T-helper 2 cell (primary cell): ENCODE data around the gene PLEKHA5.
"Not testable (repeated sequence)": the region's sequence is repeated elsewhere in the genome, so short reads cannot be mapped to it uniquely, and the experiment has no call there.

Experiments used
- DNase-seq, 5 experiments: peaks; one replicate each; pipeline versions ENCODE4 v3.0.0 to v3.0.0-alpha.2; 2012 to 2022

Gene PLEKHA5

DNA sequence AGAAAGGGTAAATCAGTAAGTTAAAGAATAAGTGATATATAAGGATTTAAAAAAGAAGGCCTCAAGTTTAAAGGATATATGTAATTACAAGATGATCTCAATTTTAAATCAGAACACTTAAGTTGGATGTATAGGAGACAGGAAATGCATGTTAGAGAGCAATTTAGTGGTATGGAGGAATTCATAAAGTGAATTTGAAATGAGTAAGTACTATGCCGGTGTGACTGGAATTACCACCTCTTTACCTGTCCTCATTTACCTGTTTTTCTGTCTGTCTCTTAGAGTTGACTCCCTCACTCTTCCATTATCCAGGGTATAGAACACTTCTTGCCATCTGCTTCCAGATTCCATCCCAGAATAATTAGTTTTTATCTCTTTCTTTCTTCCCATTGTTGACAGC is 73.5 kb downstream of the PLEKHA5 start:
- DNase-seq, result peak in 1 of 5 experiments; percentile 38

DNA sequence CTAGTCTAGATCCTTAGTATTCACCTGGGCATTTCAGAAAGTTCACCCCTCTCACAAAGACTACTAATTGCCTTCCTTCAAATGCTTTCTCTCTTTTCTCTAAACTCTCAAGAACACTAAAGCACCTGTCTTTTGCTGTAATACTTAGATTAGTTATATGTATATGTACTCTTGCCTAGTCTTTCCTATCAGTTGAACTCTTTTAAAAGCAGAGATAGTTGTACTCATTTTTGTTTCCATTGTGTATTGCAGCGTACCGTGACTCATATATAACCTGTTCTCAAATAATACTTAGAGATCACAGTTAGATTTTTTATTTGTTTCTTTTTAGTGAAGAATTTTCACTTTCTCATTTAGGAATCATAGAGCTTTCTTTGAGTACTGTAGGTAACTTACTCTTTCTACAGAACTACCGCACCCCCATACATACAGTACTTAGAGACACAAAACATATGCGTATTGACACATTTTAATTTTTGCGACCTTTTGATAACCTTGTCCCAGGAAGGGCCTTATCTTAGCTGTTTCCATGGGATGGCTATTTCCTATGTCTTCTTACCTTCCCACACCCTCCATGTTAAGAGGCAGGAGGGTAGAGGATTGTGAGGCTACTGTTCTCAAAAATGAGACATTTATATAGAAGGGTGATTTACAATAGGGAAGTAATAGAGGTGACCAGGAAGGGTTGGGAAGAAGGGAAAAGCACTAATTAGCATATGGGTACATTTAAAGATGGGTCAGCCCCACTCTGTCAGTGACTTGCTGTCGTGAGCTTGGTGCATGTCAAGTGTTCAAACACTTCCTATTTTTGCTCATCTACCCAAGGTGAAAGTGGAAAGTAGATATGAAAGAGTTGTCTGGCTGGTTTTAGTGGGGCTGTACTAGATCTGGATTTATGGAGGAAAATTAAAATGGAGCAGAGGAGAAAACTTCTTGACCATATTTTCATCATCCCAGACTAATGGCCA is 74.3 kb downstream of the PLEKHA5 start:
- DNase-seq, result peak in 1 of 5 experiments; percentile 27

DNA sequence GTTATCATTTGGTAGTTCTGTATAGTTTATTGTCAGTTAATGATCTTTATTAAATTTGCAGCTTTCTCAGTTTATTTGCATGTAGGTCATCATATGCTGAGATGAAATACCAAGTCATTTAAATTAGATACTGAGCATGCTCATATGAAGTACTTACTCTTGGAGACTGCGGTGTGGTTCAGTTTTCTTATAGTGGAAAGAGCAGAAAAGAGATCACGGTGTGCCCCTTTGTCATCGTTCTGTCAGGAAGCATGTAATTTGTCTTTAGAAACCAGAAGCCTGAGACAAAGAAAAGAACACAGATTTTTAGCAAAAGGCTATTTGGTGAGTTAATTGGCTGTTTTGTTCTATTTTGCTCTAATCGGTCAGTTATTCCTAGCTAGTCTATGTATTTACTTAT is 75.6 kb downstream of the PLEKHA5 start:
- DNase-seq, result no peak

DNA sequence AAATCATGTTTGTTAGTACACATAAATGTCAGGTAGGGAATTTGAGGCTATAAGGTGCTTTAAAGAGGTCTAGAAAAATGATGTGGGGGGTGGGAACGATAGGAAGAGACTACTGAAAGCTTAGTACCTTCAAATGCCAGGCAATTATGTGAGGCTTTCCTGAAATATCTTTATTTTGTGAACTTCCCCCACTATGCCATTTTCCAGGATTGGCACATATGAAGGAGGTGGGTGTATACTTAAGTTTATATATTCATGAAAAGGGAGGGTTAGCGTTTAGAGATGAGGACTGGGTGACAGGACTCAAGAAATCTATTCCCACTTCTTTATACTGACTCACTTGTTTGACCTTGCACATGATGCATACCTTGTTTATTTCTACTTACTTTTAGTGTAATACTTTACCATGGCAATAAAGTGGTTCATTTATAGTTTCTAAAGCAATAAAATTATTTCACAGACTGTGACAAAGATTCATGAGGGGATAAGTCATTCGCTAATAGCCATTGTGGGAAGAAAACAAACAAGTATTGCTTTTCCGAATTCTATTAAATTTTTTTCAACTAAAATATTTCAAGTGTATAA is 77.1 kb downstream of the PLEKHA5 start:
- no peak for DNase-seq

DNA sequence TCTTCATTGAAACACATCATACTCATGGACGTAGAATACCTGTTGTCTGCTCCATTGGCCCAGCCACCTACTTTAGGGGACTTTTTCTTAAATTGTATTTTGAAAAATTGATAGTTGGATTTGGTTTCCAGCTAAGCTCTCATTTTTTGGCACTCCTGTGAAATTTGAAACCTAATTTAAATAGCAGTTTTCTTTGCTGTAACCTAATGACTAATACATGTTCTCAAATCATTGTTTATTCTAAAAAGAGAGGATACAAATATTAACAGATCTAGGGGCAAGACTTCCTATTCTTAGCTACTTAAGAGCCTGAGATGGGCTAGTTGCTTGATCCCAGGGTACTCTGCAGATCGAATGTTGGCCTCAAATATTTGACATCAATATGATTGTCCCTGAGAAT is 78.9 kb downstream of the PLEKHA5 start:
- DNase-seq, result no peak

DNA sequence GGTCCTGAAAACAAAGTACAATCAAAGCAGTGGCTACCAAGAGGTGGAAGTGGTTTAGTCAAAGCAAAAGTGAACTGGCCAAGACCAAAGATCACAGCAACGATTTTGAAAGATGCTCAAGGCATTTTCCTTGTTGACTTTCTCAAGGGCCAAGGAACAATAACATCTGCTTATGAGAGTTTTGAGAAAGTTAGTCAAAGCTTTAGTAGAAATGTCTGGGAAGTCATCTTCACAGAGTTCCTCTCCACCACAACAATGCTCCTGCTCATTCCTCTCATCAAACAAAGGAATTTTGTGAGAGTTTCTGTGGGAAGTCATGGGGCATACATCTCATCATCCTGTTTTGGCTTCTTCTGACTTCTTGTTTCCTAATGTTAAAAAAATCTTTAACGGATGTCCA is 80.1 kb downstream of the PLEKHA5 start:
- DNase-seq, result no peak

DNA sequence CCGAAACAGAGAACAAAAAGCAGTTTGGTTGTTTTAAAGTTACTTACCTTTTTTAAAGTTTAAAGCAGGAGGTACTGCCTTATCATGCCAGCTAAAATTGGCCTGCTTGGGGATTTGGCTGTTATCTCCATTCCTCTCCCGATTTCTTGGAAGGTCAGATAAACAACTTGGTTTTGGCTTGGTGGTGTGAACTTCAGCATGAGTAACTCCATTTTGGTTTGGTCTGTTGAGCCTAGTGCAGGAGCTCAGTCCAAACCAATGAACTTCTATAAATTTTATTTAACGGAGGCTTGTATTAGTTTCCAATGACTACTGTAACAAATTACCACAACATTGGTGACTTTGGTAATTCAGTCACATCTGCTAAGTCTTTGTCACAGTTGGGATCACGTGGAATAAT is 82.3 kb downstream of the PLEKHA5 start:
- DNase-seq, result no peak

DNA sequence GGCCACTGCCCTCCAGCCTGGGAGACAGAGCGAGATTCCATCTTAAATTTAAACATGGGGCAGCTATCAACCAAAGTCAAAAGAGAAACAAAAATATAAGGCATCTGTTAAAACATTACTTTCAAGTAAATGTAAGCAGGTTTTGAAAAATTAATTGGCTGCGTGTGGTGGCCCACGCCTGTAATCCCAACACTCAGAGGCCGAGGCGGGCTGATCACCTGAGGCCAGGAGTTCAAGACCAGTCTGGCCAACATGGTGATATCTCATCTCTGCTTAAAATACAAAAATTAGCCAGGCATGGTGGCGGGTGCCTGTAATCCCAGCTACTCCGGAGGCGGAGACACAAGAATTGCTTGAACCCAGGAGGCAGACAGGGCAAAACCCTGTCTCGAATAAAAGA is 82.7 kb downstream of the PLEKHA5 start:
- no peak for DNase-seq

DNA sequence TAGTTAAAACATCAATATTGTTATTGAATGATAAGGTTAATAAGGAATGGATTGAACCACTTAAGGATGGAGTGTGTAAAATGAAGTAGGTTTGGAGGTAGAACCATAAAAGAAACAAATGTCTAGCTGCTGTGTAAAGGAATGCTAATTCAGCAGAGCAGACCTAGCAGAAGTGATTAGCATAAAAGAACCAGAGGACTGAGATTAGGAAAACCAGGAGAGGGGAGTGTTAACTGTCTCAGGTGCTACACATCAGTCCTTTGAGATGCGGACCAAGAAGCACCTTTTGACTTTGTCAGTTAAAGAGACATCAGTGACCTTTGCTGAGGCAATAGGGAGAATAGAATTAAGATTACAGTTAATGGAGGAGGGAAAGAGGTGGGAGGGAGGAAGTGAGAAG is 84.5 kb downstream of the PLEKHA5 start:
- DNase-seq, result no peak

DNA sequence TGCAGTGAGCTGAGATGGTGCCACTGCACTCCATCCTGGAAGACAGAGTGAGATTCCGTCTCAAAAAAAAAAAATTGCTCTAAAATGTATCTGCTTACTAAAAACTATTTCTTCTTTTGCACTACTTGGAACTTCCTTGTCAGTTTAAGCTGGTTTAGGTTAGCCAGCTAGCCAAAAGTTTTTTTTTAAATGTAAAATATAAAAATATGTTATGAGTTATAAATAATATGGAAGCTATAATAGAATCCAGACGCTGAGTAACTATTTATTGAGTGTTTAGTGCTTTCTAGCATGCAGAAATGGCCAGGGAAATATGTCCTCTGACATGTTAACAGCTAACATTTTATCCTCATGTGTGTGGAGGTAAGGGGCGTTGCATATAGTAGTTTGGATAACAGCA is 85.6 kb downstream of the PLEKHA5 start:
- no peak for DNase-seq

DNA sequence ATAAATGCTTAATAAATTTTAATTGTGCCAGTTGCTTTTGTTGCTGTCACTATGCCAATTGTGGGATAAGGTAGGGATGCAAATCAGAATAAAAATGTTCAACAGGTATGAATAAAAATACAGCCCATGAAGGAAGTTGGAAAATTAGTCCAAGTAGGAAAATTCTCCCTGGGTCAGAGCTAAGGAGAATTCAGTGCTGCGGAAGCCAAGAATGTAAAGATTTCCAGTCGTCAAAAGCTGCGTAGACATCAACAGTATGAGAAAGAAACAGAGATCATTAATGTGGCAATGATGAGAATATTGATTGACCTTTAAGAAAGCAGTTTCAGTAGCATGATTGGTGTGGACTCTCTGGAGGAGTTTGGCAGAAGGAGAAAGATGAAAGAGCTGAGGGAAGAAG is 87.9 kb downstream of the PLEKHA5 start:
- DNase-seq, result no peak

DNA sequence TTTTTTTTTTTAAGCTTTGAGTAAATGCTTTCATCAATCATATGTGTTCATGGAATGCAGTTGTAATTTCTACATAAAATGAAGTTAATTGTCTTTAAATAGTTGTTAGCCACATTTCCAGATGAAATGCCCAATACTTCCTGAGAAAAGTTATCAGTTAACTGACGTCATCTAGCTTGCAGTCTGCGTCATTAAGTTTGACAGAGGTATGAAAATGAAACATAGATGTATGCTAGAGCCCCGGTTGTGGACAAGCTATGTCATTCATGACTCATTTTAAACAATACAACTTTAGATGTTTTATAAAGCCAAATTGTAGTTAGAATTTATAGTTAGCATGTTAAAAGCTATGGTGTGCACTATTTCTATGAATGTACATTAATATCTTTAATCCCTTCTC is 90.7 kb downstream of the PLEKHA5 start:
- peak in 1 of 5 experiments; percentile 73 for DNase-seq

DNA sequence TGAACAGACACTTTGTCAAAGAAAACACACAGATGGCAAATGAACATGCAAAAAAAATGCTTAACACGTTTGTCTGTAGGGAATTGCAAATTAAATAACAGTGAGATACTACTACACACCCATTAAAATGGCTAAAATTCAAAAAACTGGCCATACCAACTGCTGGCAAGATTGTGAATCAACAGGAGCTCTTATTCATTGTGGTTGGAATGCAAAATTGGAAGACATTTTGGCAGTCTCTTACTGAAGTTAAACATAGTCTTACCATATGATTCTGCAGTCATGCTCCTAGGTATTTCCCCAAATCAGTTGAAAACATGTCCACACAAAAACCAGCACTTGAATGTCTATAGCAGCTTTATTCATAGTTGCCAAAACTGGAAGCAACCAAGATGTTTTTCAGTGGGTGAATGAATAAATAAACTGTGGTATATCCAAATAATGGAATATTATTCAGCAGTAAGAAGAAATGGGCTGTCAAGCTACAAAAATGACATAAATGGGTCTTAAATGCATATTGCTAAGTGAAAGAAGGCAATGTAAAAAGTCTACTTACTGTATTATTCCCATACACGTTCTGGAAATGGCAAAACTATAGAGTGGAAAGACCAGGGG is 91.4 kb downstream of the PLEKHA5 start:
- DNase-seq, result no peak

DNA sequence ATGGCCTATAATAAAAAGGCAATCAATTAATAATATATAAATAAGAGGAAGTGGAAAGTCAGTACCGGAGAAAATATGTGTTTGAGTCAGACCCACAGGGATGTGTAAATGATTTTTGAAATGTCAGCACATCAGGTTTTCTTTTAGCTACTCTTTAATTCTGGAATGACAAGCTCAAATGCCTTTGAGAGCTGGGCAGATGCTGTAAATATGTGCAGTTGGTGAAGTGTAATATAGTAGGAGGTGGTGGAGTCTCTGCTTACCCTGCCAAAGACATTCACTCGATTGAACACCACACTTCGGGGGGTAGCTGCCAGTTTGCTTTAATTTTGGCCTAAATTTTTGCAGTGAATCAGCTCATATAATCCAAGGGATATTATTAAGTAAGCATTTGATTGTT is 93.0 kb downstream of the PLEKHA5 start:
- no peak for DNase-seq

DNA sequence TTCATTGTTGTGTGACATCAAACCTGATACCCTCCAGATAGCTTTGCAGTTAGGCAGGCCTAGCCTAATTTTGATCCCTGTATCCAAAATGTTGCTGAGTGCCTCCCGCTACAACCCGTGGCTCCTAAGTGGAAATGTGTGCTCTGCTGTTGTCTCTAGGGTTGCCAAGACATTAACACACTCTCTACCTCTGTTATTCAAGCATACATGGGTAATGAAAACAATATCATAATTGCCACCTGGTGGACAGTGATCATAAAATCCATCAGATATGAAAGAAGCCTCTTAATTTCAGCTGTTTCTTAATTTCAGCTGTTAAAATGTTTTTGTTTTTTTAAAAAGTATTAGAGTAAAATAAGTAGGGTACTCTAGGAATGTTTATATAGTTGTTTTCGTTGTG is 93.5 kb downstream of the PLEKHA5 start:
- DNase-seq, result peak in 1 of 5 experiments; percentile 19

DNA sequence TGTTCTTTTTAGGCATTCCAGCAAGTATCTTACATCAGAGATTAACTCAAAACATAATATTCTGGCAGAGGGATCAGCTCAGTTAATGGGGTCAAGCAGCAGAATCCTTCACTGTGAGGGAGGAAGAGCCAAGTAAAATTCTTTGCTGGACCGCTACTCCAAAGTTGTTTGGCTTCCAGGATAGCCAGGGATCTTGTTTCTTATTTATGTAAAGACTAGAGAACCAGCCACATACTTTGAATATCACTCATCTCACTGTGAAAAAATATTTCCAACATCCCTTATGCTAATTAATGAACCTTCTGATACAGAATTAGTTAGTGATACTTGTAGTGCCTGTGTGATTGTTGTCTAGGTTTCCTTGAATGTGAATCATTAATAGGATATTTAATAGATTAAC is 94.2 kb downstream of the PLEKHA5 start:
- no peak for DNase-seq

DNA sequence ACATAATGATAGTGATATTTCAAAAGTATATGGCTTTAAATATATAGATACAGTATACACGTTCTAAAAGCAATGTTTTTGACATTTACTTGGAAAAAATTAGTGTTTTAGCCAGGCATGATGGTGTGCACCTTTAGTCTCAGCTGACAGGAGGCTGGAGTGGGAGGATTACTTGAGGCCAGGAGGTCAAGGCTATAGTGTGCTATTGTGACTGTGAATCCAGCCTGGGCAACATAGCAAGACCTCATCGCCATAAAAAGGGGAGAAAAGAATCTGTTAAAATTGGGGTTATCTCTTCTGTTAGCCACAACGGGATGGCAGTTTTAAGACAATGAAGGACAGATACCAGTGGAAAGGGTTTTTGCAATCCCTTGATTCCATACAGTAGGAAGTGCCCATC is 95.2 kb downstream of the PLEKHA5 start:
- DNase-seq, result no peak

DNA sequence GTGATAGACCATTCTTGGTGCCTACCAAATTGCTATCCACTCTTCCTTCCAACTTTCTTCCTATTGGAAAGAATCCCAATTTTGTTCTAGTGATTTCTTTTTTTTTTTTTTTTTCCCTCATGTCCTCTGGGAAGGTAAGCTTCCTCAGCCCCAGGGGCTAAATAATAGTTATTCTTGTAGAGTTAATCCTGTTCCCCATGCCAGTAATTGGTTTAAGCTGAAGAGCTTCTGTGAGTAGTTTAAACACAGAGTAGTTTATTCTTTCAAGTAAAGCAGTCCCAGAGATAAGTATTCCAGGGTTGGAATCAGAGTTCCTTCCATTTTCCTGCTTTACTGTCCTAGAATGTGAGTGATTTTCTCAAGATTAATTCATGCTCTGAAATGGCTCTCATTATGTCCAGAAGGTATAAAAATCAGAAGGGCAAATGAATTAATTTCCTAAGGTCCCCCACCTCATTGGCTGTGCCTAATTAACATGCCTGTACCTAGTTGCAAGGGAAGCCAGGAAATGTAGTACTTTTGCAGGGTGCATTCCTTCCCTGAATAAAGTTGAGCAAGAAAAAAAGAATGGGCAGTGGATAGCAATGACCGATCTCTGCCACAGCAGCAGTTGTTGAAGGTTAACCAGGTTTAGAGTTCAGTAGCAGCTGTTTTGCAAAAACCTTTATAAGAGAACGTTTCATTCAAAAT is 97.8 kb downstream of the PLEKHA5 start:
- no peak for DNase-seq

DNA sequence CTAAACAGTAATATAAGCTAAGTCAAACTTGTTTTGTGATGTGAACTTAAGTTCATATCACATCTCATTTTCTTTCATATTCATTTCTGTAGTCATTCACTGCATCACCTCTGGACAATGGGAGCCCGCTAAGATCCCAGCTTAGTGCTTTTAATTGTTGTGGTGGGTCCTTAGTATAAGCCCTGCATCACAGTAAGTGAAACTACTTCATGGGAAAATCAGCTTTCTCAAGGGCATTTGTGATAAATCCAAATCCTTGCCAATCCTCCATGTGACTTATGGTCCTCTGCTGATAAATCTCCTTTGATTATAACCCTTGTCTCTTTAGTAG is 98.3 kb downstream of the PLEKHA5 start:
- no peak for DNase-seq

DNA sequence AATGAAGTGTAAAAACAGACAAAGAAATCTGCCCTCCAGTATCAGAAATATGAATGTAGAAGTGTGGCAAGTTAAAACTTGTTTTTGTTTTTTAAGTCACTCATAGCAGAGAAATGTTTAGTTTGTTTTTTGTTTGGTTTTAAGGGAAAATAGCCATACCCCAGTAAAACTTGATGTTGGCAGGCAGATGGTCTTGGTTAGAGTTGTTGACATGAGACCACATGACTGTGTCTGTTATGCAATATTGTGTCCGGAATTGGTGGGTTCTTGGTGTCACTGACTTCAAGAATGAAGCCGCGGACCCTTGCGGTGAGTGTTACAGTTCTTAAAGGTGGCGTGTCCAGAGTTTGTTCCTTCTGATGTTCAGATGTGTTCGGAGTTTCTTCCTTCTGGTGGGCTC is 99.5 kb downstream of the PLEKHA5 start:
- DNase-seq, result not testable (repeated sequence)

DNA sequence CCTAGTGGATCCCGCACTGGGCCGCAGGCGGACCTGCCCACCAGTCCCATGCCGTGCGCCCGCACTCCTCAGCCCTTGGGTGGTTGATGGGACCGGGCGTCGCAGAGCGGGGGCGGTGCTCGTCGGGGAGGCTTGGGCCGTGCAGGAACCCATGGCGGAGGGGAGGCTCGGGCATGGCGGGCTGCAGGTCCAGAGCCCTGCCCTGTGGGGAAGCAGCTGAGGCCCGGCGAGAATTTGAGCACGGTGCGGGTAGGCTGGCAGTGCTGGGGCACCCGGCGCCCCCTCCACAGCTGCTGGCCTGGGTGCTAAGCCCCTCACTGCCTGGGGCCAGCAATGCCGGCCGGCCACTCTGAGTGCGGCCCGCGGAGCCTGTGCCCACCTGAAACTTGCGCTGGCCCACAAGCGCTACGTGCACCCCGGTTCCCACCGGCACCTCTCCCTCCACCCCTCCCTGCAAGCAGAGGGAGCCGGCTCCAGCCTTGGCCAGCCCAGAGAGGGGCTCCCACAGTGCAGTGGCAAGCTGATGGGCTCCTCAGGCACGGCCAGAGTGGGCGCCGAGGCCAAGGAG is 100.8 kb downstream of the PLEKHA5 start:
- DNase-seq, result no peak

DNA sequence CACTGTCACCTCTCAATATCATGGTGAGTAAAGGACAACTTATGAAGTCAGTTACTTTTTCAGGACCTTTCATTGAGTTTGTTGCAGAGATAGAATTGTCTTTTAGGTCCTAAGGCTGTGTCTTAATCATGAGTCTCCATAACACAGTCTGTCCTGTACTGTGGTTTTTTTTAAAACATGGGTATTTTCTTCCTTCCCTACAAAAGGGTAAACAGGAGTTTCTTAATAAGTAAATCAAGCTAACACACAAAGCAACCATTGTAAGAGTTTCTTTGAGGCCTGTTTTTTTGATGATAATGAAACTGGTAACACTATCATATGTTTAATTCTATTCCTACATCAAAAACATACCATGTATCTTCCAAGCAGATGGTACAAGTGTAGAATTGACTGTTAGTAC is 101.4 kb downstream of the PLEKHA5 start:
- no peak for DNase-seq

DNA sequence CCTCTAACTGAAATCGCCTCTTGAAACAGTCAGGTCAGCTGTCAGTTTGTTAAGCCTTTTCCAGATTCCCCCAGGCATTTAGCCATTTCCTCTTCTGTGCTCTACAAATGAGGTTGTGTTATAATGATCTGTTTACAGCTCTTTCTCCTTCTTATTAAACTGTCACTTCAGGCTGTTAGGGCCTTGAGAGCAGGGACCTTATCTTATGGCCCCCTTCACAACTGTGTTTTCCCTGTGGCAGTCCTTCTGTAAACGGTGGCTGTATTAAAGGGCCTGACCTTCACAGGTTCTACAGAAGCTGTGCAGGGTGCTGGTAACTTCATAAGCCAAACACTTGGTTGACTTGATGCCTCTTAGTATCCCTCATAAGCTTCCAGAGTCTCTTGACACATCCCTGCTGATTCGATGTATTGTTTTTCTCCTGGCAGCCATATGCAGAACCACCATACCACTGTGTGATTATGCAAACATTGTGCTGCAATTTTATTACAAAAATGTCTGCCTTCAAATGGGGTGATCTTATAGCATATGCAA is 104.7 kb downstream of the PLEKHA5 start:
- no peak for DNase-seq
